ENCODE results near the gene FAM114A1. TPM values are rescaled to one million over a fixed set of nuclear protein-coding genes. Genes with fewer than 3 reads are reported as not detected.
"Not testable (repeated sequence)": the region's sequence is repeated elsewhere in the genome, so short reads cannot be mapped to it uniquely, and the experiment has no call there.

Gene FAM114A1
- polyA plus RNA-seq, 5 donors: 47.1 to 69.2 (median 54.2) TPM

DNA sequence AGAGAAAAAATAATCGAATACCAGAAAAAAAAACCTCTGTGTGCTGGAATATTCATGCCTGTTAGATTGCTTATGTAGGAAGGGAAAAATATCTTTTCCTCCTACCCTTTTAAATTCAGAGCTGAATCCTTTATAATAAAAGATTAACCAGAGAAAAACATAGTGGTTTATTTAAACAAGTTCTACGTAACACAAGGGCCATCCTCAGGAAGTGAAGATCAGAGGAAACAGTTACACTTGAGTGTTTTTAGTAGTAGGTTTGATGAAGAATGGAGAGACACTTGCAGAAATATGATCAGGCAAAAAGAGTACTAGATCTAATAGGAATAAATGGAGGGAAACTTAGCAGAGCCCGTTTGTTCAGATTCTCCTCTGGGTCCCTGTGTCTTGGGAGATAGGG lies 98.3 kb downstream of the FAM114A1 start:
- no peak for DNase-seq

- DNase-seq: no peak
These were observed 99.9 kb downstream of the FAM114A1 start for GRCh38 chr4:38967260-38968095.

DNA sequence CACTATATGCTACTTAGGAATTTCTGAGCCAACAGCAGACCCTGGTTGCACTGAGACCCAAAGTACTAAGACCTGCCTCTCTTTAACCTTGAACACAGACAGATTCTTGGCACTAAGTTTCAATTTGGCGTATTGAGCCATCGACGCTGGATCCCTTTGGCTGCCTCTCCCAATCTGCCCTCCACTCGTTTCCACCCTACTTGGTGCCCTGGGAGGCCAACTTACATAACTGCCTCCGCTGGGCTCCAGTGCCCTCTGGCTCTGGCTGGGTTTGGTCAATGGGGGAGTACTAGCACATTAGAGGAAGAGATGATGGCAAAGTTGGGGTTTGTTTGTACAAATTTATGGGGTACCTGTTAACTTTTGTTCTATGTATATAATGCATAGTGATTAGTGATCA lies 101.1 kb downstream of the FAM114A1 start:
- DNase-seq: no peak

DNA sequence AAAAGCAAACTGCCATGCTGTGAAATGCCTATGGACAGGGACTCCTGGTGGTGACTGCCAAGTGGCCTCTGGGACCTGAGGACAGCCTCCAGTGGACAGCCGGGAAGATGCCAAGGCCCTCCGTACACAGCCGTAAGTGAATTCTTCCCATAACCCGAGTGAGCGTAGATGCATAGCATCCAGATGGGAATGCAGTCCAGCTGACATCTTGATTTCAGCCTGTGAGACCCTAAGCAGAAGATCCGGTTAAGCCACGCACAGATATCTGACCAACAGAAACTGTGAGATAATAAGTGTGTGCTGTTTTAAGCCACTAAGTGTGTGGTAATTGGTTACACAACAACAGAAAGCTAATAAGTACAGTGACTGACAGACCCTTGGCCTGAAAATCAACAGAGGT lies 108.7 kb downstream of the FAM114A1 start:
- DNase-seq: no peak

DNA sequence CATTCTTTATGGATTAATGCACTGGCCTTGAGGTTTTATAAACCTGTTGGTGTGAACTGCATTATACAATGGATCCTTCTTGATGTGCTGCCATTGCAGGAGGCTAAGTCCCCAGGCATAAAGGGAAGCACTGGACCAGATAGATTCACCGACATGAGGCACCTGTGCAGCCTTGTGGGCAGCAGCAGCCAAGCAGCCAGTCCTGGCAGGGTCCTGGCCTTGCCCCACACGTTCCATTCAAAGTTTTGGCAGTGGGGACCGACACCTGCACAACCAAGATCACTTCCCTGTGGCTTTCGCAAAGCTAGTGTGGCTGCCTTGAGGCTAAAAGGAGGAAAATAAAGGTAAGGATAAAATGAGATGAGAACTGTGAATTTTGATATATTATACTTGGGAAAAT lies 111.5 kb downstream of the FAM114A1 start:
- DNase-seq: no peak

DNA sequence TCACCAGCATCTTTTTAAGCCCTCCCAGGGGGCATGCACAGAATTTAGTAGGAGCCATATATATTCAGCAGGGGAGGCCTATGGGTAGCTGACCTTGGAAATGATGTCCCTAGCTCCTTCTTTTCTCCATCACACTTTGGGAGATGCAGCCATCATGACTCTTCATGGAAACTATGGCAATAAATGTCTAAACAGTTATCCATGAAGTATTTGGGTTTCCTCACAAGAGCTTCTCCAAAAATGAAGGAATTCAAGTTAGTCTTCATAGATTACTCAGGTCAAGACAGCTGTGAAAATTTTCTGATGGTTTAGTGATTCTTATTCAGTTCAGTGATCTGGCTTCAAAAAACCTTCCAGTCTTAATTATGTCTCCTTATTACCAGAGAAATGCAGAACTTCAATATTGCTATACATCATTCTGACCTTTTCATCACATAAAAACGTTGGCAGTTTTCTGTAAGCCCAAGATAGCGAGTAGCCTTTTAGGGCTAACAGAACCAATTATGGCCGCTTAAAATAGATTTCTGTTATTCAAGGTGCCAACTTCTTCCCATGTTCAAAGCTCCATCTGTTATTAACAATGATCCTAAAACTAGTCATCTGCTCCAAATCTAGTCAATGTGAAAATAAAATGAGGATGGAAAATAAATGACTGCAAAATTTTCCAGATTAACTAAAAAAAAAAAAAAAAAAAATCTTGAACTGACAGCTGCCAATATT lies 112.1 kb downstream of the FAM114A1 start:
- no peak for DNase-seq

DNA sequence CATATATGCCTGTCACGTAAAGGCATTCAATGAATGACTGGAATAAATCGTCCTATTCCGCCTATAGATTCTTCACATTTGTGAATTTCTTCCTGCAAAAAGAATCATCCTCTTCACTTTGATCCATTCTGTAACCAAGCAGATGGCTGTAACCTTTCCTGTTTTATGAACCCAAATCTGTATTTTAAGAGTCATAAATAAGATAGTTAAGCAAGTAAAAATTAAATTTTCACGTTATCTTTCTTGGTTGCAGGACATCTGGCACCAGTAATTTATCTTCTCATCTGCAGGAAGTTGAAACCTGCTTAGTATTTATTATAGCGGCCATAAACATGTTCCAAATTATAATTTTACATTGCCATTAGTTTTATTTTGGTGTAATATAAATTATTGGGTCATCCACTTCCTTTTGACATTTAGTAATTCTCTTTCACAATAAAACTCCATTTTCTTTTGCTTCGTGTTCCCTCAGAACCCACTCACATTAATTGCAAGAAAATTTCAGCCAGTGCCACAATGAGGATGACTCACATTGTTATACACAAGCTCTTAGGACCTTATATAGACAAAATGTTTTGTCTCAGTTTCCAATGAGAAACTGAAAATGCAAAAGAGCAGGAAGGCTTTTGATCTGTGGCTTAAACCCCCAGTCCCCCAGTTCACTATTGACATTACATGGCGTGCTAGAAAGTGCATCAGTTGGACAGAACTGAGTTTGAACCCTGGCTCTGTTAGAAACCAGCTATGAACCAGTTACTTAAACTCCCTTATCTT lies 113.5 kb downstream of the FAM114A1 start:
- no peak for DNase-seq

DNA sequence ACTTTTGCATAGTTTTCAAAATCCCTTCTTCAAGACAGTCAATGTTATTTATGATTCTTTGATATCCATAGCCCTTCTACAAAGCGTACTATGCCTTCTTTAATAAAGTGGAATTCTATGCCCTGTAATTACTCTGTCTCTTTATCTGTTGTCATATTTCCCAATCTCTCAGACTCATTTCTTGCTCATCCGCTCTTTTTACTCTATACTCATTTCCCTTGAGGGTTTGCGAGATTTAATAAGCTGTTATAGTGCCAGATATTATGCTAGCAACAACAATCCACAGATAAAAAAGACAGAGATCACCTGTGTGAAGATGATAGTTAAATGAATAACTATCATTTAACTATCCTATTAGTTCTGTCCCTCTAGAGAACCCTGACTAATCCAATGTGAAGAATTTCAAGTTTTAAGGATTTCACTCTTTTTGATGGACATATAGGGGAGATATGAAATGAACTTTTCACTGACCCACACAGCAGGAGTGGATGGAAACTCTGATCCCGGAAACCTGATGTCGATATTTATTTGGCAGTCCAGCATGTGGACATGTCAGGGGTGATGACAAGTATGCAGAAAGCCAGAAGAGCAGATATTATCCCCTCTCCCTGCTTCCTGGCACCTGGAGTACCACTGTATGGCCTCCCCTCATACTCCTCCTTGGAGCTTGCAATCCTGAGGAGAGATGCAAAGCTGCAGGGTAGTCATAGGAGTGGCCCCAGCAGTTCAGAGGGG lies 114.9 kb downstream of the FAM114A1 start:
- no peak for DNase-seq

DNA sequence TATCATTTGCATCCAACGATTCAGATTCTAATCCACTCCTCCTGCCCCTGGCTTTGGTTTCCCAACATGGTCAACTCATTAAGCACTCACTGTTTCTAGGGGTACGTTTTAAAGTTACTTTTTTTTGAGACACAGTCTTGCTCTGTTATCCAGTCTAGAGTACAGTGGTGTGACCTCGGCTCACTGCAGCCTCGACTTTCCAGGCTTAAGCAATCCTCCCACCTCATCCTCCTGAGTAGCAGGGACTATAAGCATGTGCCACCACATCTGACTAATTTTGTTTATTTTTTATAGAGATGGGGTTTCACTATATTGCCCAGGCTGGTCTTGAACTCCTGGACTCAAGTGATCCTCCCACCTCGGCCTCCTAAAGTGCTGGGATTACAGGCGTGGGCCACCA lies 115.7 kb downstream of the FAM114A1 start:
- DNase-seq: no peak

DNA sequence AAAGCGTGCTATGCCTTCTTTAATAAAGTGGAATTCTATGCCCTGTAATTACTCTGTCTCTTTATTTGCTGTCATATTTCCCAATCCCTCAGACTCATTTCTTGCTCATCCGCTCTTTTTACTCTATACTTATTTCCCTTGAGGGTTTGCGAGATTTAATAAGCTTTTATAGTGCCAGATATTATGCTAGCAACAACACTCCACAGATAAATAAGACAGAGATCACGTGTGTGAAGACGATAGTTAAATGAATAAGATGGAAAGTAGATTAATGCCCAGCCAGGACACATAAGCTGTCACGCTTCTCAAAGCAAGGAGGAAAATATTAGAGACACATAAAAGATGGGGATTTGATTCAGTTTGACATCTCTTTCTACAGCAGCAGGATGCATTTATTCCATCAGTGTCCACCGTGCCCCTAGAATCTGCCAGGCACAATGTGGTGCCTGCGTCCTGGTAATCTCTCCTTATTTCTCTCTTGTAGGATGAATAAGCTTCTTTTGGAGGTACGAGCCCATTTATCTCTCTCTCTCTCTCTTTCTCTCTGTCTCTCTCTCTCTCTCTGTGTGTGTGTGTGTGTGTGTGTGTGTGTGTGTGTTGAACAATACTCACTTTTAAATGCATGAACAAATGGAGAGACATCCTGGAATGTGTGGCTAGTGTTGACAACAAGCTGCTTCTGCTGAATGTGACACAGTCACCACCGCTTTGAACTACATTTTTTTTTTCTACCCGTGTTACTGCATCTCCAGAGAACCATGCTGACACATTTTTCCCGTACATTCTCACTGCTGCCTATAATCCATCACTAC lies 116.4 kb downstream of the FAM114A1 start:
- DNase-seq: no peak

DNA sequence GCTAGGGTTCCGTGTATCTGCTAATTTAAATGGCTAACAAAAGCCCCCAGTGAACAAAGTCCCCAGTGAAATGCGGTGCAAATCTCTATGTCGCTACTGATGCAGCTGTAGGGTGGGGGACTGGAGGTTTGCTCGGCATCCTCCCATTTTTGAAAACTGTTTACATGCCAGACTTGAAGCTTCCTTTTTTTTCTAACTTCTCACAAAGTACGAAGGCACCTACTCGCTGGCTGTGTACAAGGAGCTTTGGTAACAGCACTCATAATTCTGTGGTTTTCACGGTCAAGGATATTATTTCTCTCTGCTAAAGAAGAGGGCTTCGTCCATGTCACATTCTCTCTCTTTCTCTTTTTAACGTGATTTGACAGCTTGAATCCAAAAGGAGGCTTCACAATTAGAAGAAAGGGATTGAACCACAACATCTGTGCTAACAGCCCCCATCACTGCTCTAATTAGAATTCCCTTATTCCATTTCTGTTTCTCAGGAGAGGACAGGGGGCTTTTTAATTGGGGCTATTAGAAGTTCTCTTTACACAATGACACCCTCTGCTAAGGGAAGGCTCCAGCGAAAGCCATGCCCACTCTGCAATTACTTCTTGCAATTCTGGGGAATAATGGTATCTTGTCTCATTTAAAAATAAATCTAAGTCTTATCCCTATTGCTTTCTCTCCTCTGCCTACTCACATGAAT lies 117.9 kb downstream of the FAM114A1 start:
- DNase-seq: no peak

GRCh38 chr4:38987491-38987890 lies 119.9 kb downstream of the FAM114A1 start:
- DNase-seq: no peak

DNA sequence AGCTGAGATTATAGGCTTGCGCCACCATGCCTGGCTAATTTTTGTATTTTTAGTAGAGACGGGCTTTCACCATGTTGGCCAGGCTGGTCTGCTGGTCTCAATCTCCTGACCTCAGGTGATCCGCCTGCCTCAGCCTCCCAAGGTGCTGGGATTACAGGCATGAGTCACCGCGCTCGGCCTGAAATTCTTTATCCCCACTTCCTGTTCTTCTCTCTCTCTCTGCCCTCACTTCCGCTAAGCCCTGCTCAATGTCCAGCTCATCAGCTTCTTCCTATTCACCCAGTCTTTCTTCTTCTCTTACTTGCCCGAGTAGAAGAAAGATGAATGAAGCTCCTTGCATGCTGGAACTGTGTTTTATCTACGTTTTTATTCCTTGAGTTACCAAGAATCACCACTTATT lies 120.7 kb downstream of the FAM114A1 start:
- DNase-seq: not testable (repeated sequence)

GRCh38 chr4:38989487-38989886 lies 121.9 kb downstream of the FAM114A1 start:
- no peak for DNase-seq

DNA sequence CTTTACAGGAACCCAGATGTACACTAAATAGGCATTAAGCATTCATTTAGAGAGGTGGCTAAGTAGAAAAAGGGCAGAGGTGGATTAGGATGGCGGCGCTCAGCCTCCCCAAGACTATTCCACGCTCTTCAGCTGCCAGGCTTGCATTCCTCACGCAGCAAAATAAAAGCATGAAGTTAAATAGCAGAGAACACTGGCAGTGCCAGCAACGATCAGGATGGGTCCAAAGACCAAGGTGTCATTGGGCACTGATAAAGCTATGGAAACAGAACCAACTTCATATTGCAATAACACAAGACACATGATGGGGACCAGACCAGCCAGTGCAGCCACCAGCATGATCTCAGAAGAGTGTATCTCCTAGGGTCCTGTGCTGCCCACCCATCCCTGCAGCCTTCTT lies 122.6 kb downstream of the FAM114A1 start:
- DNase-seq: no peak

- DNase-seq: no peak
These were observed 126.1 kb downstream of the FAM114A1 start for GRCh38 chr4:38993683-38994082.

- DNase-seq: no peak
These were observed 126.5 kb downstream of the FAM114A1 start for GRCh38 chr4:38994135-38994534.

Data from right lung (tissue), 5 donors.